Upper lobe of left lung (tissue), 6 donors: ENCODE measurements around the gene PPDPF. TPM values are rescaled to one million over a fixed set of nuclear protein-coding genes. Genes with fewer than 3 reads are reported as not detected.

Experiments used
- ATAC-seq, 2 donors: fragments of 200-7000 bp; cut with Tn5 transposase; one replicate each; pipeline ENCODE4 v1.9.1; 2022; ENCODE audit warnings: mild to moderate bottlenecking in 2 of 2, moderate library complexity in 2 of 2; ENCODE audit not compliant: low FRiP score in 2 of 2
- DNase-seq, 2 donors: peaks; one replicate each; pipeline ENCODE4 v3.0.0-alpha.2; 2019 to 2020
- H3K27ac ChIP-seq, 4 donors: fragments of 200-600 bp; sonication (generic); one replicate each; pipeline ENCODE4 v1.5.1; 2016 to 2019
- H3K27me3 ChIP-seq, 4 donors: fragments of 200-600 bp; sonication (generic); one replicate each; pipeline ENCODE4 v1.5.1; 2017 to 2019
- H3K36me3 ChIP-seq, 4 donors: fragments of 200-600 bp; sonication (generic); one replicate each; pipeline ENCODE4 v1.5.1; 2016 to 2019
- H3K4me1 ChIP-seq, 4 donors: fragments of 200-600 bp; sonication (generic); one replicate each; pipeline ENCODE4 v1.5.1; 2018 to 2019
- H3K4me3 ChIP-seq, 4 donors: fragments of 200-600 bp; sonication (generic); one replicate each; pipeline ENCODE4 v1.5.1; 2017 to 2019; ENCODE audit warnings: mild to moderate bottlenecking in 2 of 4, moderate library complexity in 1 of 4
- H3K9me3 ChIP-seq, 4 donors: fragments of 200-600 bp; sonication (generic); one replicate each; pipeline ENCODE4 v1.5.1; 2018 to 2019
- CTCF ChIP-seq, 6 experiments: fragments of 450-650 bp in 4 of 6; fragments of 200-600 bp in 2 of 6; sonication (generic) in 2 of 6; IDR thresholded peaks; one replicate each; pipeline ENCODE4 v1.5.1; 2016 to 2019; ENCODE audit warnings: antibody characterized with exemption in 6 of 6
- EP300 ChIP-seq, 4 donors: sonication (generic); formaldehyde crosslinking; IDR thresholded peaks; one replicate each; pipeline ENCODE4 v1.5.1; 2017; ENCODE audit warnings: antibody characterized with exemption in 4 of 4, control low read depth in 2 of 4
- POLR2A ChIP-seq, 4 donors: fragments of 450-650 bp; IDR thresholded peaks; one replicate each; pipeline ENCODE4 v1.5.1; 2016 to 2017; ENCODE audit warnings: antibody characterized with exemption in 4 of 4, mild to moderate bottlenecking in 2 of 4
- POLR2AphosphoS5 ChIP-seq, 2 donors: sonication (generic); formaldehyde crosslinking; IDR thresholded peaks; one replicate each; pipeline ENCODE4 v1.5.1; 2017; ENCODE audit warnings: antibody characterized with exemption in 2 of 2
- WGBS, 2 donors: methylation state at CpG; one replicate each; pipeline ENCODE4 v1.1.5; 2017 to 2018; 5-methylcytosine and 5-hydroxymethylcytosine counted together
- total RNA-seq, 6 donors: library from RNA; depleted of rRNA in 4 of 6; stranded (reverse); fragments of >200 nt in 4 of 6; gene quantifications; one replicate each; pipeline versions ENCODE4 v1.1.0 to v1.2.1, GENCODE V29; 2016 to 2021
- donor health status: DM: no; HTN: no; CAD: no; lungs with moderate emphysema.
- donor health status: DM: no; HTN: yes; CAD: no; lungs with severe emphysema.

PPDPF gene
- total RNA-seq, 6 donors from 2014 or later, result 91.1 to 468 (median 416) TPM

- WGBS, 2 donors, result 67 to 69% methylated on average over 5 to 15 of the region's 17 CpGs
- H3K9me3 ChIP-seq, result no peaks in the 10 kb centered on the region
- no peak overlapping the region for H3K27ac ChIP-seq
- H3K4me1 ChIP-seq, result peaks cover 0 to 19% (median 7%) of the 10 kb centered on the region in 4 donors
- TF ChIP-seq CTCF (IDR thresholded peaks at IDR 0.05) (no peak), POLR2A (IDR thresholded peaks at IDR 0.05) (no peak), POLR2AphosphoS5 (IDR thresholded peaks at IDR 0.05) (no peak), EP300 (IDR thresholded peaks at IDR 0.05) (no peak)
- DNase-seq (peak in 1 of 2 donors; percentile 48), ATAC-seq (no peak)
- no peaks in the 10 kb centered on the region for H3K36me3 ChIP-seq
- H3K27me3 ChIP-seq, result peaks cover 0 to 28% (median 14%) of the 10 kb centered on the region in 4 donors
- no peak overlapping the region for H3K4me3 ChIP-seq
Observed at GRCh38 chr20:63484236-63484635, 36.3 kb upstream of the PPDPF start.

- H3K9me3 ChIP-seq, result no peaks in the 10 kb centered on the region
- H3K4me3 ChIP-seq, result no peak overlapping the region
- H3K27ac ChIP-seq, result no peak overlapping the region
- peaks cover 0 to 19% (median 7%) of the 10 kb centered on the region in 4 donors for H3K4me1 ChIP-seq
- TF ChIP-seq EP300 (IDR thresholded peaks at IDR 0.05) (no peak), POLR2A (IDR thresholded peaks at IDR 0.05) (no peak), CTCF (IDR thresholded peaks at IDR 0.05) (no peak), POLR2AphosphoS5 (IDR thresholded peaks at IDR 0.05) (no peak)
- WGBS, 2 donors, result 36 to 71% methylated on average over 6 to 17 of the region's 18 CpGs
- no peaks in the 10 kb centered on the region for H3K36me3 ChIP-seq
- DNase-seq (peak in 1 of 2 donors; percentile 67), ATAC-seq (no peak)
- H3K27me3 ChIP-seq, result peaks cover 0 to 28% (median 14%) of the 10 kb centered on the region in 4 donors
Observed at GRCh38 chr20:63484651-63485403, 35.7 kb upstream of the PPDPF start.

- H3K9me3 ChIP-seq, result no peaks in the 10 kb centered on the region
- TF ChIP-seq EP300 (IDR thresholded peaks at IDR 0.05) (no peak), POLR2A (IDR thresholded peaks at IDR 0.05) (no peak), POLR2AphosphoS5 (IDR thresholded peaks at IDR 0.05) (no peak), CTCF (IDR thresholded peaks at IDR 0.05) (no peak)
- H3K27ac ChIP-seq, result no peak overlapping the region
- H3K4me3 ChIP-seq, result no peak overlapping the region
- H3K36me3 ChIP-seq, result no peaks in the 10 kb centered on the region
- DNase-seq (peak in 1 of 2 donors; percentile 65), ATAC-seq (no peak)
- H3K27me3 ChIP-seq, result peaks cover 0 to 37% (median 18%) of the 10 kb centered on the region in 4 donors
- peaks cover 0 to 19% (median 7%) of the 10 kb centered on the region in 4 donors for H3K4me1 ChIP-seq
- WGBS, 2 donors, result 90 to 96% methylated on average over 3 to 17 of the region's 17 CpGs
Observed at GRCh38 chr20:63486300-63486855, 34.2 kb upstream of the PPDPF start.

- DNase-seq, result no peak
- no peak for TF ChIP-seq POLR2AphosphoS5 (IDR thresholded peaks at IDR 0.05)
- no peak for TF ChIP-seq CTCF (IDR thresholded peaks at IDR 0.05)
- TF ChIP-seq EP300 (IDR thresholded peaks at IDR 0.05), result no peak
- no peak for TF ChIP-seq POLR2A (IDR thresholded peaks at IDR 0.05)
- Histone ChIP-seq H3K9me3 (no peaks in the 10 kb centered on the region), H3K27ac (no peak overlapping the region), H3K27me3 (peaks cover 0 to 37% (median 18%) of the 10 kb centered on the region in 4 donors), H3K4me3 (no peak overlapping the region), H3K4me1 (peaks cover 0 to 19% (median 7%) of the 10 kb centered on the region in 4 donors), H3K36me3 (no peaks in the 10 kb centered on the region)
- no peak for ATAC-seq
- WGBS, 2 donors, result 45 to 46% methylated on average over 7 to 14 of the region's 14 CpGs
Observed at GRCh38 chr20:63487116-63487764, 33.3 kb upstream of the PPDPF start.
